Measurements from ENCODE around the gene AJAP1. TPM values are rescaled to one million over a fixed set of nuclear protein-coding genes. Genes with fewer than 3 reads are reported as not detected.

Gene AJAP1
- total and polyA plus RNA-seq, 2 donors (not counting 1 experiment from before 2014, with no cell fraction given): 0.01 TPM; not detected in 1

DNA sequence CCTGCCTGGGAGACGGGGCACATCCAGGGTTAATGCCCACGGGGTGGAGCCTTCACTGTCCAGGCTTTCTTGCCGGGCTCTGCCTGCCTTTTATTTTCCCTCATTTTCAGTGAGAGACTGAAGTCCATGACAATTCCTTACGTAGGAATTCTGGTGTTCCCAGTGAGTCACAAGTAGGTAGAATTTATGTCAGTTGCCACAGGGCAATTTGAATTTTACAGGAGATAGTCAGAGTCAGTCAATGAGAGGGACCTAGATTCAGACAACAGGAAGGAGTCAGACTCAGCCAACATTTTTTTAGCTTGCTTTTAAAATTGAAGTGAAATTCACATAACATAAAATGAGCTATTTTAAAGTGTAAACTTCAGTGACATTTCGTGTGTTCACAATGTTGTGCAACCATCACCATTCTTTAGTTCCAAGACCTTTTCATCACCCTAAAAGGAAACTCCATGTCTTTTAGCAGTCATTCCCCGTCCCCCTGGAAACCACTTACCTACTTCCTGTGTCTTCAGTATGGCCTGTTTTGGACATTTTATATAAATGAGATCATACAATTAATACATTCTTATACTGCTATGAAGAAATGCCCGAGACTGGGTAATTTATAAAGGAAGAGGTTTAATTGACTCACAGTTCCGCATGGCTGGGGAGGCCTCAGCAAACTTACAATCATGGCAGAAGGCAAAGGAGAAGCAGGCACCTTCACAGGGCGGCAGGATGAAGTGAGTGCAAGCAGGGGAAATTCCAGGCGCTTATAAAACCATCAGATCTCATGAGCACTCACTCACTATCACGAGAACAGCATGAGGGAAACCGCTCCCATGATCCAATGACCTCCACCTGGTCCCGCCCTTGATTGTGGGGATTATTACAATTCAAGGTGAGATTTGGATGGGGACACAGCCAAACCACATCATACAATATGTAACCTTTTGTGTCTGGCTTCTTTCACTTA lies 14.6 kb downstream of the AJAP1 start:
- no peaks in the 10 kb centered on the region for H4K20me1 ChIP-seq (ENCODE audit: control insufficient read depth, extremely low read depth, insufficient read depth, low read length)
- no peak overlapping the region for H2AFZ ChIP-seq (ENCODE audit: low read length)
- peak in 1 of 2 donors; percentile 65 for DNase-seq (ENCODE audit: low read depth in 2 of 2)
- H3K36me3 ChIP-seq (ENCODE audit: control insufficient read depth, insufficient read depth, low read length): no peaks in the 10 kb centered on the region
- TF ChIP-seq EZH2 (IDR thresholded peaks at IDR 0.05; ENCODE audit: low read length, missing control alignments): no peak
- TF ChIP-seq, protein P1, sequence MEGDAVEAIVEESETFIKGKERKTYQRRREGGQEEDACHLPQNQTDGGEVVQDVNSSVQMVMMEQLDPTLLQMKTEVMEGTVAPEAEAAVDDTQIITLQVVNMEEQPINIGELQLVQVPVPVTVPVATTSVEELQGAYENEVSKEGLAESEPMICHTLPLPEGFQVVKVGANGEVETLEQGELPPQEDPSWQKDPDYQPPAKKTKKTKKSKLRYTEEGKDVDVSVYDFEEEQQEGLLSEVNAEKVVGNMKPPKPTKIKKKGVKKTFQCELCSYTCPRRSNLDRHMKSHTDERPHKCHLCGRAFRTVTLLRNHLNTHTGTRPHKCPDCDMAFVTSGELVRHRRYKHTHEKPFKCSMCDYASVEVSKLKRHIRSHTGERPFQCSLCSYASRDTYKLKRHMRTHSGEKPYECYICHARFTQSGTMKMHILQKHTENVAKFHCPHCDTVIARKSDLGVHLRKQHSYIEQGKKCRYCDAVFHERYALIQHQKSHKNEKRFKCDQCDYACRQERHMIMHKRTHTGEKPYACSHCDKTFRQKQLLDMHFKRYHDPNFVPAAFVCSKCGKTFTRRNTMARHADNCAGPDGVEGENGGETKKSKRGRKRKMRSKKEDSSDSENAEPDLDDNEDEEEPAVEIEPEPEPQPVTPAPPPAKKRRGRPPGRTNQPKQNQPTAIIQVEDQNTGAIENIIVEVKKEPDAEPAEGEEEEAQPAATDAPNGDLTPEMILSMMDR (conservative IDR thresholded peaks at IDR 0.05 in 1 of 2, IDR thresholded peaks at IDR 0.05 in 1 of 2; ENCODE audit: low read depth in 1 of 2, low read length in 2 of 2): no peak
- no peaks in the 10 kb centered on the region for H3K9me3 ChIP-seq (ENCODE audit: control insufficient read depth, insufficient read depth, low read depth, low read length)
- H3K4me2 ChIP-seq (ENCODE audit: extremely low read depth, insufficient read depth, low read length): no peak overlapping the region
- H3K4me3 ChIP-seq (replicated peaks in 1 of 4; ENCODE audit: control extremely low read depth in 1 of 4, insufficient read depth in 1 of 4, low read depth in 3 of 4, low read length in 4 of 4): no peak overlapping the region
- H3K9ac ChIP-seq (ENCODE audit: insufficient read depth, low read length): no peak overlapping the region
- no peaks in the 10 kb centered on the region for H3K27me3 ChIP-seq (ENCODE audit: control insufficient read depth, insufficient read depth, low read length)
- H3K79me2 ChIP-seq (ENCODE audit: control insufficient read depth, insufficient read depth, low read length): no peaks in the 10 kb centered on the region
- H3K4me1 ChIP-seq (ENCODE audit: control insufficient read depth, extremely low read depth, insufficient read depth, low read length): no peaks in the 10 kb centered on the region
- no peak overlapping the region for H3K27ac ChIP-seq (ENCODE audit: insufficient read depth, low read length)

DNA sequence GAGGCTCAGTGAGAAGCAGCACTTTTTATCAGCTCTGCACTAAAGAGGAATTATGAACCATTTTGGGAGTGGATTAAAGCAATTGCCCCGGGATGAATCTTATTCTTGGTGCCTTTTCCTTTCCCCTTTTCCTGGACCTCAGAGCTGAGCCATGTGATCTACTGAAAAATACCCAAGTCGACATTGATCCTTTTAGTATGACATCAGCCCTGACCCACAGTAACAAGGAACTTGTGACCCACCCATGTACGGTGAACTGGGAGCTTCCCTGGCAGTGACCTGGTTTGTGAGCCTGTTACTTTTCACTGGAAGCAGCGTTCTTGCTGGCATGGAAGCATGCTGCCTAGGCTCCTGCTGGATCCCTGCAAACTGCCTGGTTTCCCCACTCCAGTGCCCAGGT lies 15.9 kb downstream of the AJAP1 start:
- H3K9me3 ChIP-seq (ENCODE audit: control insufficient read depth, insufficient read depth, low read depth, low read length): no peaks in the 10 kb centered on the region
- no peak for DNase-seq (ENCODE audit: low read depth in 2 of 2)
- no peaks in the 10 kb centered on the region for H4K20me1 ChIP-seq (ENCODE audit: control insufficient read depth, extremely low read depth, insufficient read depth, low read length)
- H3K4me3 ChIP-seq (replicated peaks in 1 of 4; ENCODE audit: control extremely low read depth in 1 of 4, insufficient read depth in 1 of 4, low read depth in 3 of 4, low read length in 4 of 4): no peak overlapping the region
- no peak overlapping the region for H3K27ac ChIP-seq (ENCODE audit: insufficient read depth, low read length)
- no peak overlapping the region for H3K9ac ChIP-seq (ENCODE audit: insufficient read depth, low read length)
- no peaks in the 10 kb centered on the region for H3K79me2 ChIP-seq (ENCODE audit: control insufficient read depth, insufficient read depth, low read length)
- no peak overlapping the region for H3K4me2 ChIP-seq (ENCODE audit: extremely low read depth, insufficient read depth, low read length)
- no peaks in the 10 kb centered on the region for H3K27me3 ChIP-seq (ENCODE audit: control insufficient read depth, insufficient read depth, low read length)
- H3K36me3 ChIP-seq (ENCODE audit: control insufficient read depth, insufficient read depth, low read length): no peaks in the 10 kb centered on the region
- TF ChIP-seq, protein P1 (conservative IDR thresholded peaks at IDR 0.05 in 1 of 2, IDR thresholded peaks at IDR 0.05 in 1 of 2; ENCODE audit: low read depth in 1 of 2, low read length in 2 of 2): no peak
- TF ChIP-seq EZH2 (IDR thresholded peaks at IDR 0.05; ENCODE audit: low read length, missing control alignments): no peak
- H3K4me1 ChIP-seq (ENCODE audit: control insufficient read depth, extremely low read depth, insufficient read depth, low read length): no peaks in the 10 kb centered on the region
- H2AFZ ChIP-seq (ENCODE audit: low read length): no peak overlapping the region

DNA sequence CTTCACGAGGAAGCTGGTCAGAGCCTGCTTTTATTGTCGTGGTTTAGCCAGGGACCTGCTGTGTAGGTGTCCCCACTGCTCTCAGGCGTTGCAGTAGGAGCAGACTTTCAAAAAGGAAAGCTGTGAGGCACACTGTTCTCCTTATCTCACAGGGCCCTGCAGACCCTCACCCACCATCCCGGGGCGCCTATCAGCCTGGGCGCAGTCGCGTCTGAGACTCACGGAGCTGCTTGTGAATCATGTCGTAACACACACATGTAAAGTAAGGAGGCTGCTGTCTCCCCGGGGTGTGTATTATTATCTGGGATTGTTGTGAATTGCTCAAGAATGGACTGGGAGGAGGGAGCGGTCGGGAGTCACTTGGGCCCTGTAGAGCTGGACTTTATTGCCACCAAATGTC lies 17.4 kb downstream of the AJAP1 start:
- no peaks in the 10 kb centered on the region for H3K9me3 ChIP-seq (ENCODE audit: control insufficient read depth, insufficient read depth, low read depth, low read length)
- H4K20me1 ChIP-seq (ENCODE audit: control insufficient read depth, extremely low read depth, insufficient read depth, low read length): no peaks in the 10 kb centered on the region
- H3K27me3 ChIP-seq (ENCODE audit: control insufficient read depth, insufficient read depth, low read length): no peaks in the 10 kb centered on the region
- H3K4me1 ChIP-seq (ENCODE audit: control insufficient read depth, extremely low read depth, insufficient read depth, low read length): no peaks in the 10 kb centered on the region
- no peak overlapping the region for H3K4me3 ChIP-seq (replicated peaks in 1 of 4; ENCODE audit: control extremely low read depth in 1 of 4, insufficient read depth in 1 of 4, low read depth in 3 of 4, low read length in 4 of 4)
- no peak for DNase-seq (ENCODE audit: low read depth in 2 of 2)
- no peaks in the 10 kb centered on the region for H3K79me2 ChIP-seq (ENCODE audit: control insufficient read depth, insufficient read depth, low read length)
- H3K9ac ChIP-seq (ENCODE audit: insufficient read depth, low read length): no peak overlapping the region
- H2AFZ ChIP-seq (ENCODE audit: low read length): no peak overlapping the region
- no peak overlapping the region for H3K27ac ChIP-seq (ENCODE audit: insufficient read depth, low read length)
- H3K36me3 ChIP-seq (ENCODE audit: control insufficient read depth, insufficient read depth, low read length): no peaks in the 10 kb centered on the region
- TF ChIP-seq, protein P1 (conservative IDR thresholded peaks at IDR 0.05 in 1 of 2, IDR thresholded peaks at IDR 0.05 in 1 of 2; ENCODE audit: low read depth in 1 of 2, low read length in 2 of 2): no peak
- no peak for TF ChIP-seq EZH2 (IDR thresholded peaks at IDR 0.05; ENCODE audit: low read length, missing control alignments)
- H3K4me2 ChIP-seq (ENCODE audit: extremely low read depth, insufficient read depth, low read length): no peak overlapping the region

Data from fibroblast of lung (primary cell).